IPS-NIHi7 (cell line): ENCODE measurements around the gene TTC39B.
"Not testable (repeated sequence)": the region's sequence is repeated elsewhere in the genome, so short reads cannot be mapped to it uniquely, and the experiment has no call there.

ENCODE experiments used
- DNase-seq: peaks from one replicate; pipeline ENCODE4 v3.0.0; 2012; ENCODE audit warnings: mixed read lengths; ENCODE audit errors: extremely low spot score

Gene TTC39B

DNA sequence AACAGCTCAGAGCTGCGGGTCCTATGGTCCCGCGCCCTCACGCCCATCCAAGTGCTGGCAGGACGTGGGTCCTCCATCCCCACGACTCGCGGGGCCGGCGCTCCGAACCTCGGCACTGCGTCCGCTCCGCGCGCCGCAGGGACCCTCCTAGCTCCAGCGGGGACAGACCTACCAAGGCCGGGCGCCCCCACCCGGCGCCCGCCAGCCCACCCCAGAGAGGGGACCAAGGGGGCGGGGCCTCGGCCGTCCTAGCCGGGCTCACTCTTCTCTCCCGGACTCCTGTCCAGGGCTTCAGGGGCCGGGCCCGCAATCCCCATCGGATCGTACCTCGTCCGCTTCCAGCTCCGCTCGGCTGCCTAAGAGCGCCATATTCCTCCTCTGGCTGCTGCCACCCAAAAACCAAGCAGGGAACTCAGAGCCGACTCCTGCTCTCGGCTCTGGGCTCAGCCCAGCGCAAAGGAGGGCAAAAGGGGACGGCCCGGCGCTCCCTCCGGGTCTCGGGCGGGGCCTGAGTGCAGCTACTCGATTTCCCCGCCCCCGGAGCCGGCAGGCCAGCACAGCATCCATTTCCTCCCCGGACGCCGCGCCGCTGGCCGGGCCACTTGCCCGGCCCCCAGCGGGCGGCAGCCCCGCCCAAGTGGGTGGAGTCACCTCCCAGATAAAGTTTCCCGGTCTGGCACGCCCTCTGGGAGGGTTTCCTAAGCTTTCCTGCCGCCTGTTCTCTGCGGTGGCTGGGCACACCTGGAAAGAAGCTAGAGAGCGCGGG lies at the start of gene TTC39B:
TTC39B (minus strand) TSS at position 460 of the 766 bp plus-strand sequence; CDS start at position 369, 91 bp downstream.
- peak; percentile 96 for DNase-seq

DNA sequence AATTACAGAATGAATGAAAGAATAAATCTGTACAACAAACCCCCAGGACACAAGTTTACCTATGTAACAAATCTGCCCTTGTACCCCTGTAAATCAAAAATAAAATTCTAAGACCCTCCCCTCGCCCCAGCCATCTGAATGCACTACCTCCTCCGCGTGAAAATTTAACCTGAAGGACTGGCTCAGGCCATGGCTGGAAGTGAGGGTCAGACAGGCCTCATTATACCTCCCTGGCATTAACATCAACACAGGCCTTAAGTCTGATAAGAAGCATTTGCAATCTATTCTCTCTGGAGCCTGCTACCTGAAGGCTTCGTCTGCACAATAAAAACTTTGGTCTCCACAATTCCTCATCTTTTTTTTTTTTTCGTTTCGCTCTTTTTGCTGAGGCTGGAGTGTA lies 48.7 kb upstream of the TTC39B start:
- no peak for DNase-seq

DNA sequence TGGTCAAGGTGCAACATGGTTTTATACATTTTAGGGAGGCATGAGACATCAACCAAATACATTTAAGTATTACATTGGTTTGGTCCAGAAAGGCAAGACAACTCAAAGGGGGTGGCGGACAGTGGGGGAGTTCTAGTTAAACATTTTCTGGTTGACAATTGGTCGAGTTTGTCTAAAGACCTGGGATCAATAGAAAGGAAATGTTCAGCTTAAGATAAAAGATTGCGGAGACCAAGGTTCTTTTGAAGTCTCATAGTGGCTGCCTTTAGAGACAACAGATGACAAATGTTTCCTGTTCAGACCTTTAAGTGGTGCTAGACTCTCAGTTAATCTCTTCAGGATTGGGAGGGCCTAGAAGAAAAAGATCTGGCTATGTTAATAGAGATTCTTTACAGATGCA lies 47.7 kb upstream of the TTC39B start:
- no peak for DNase-seq

DNA sequence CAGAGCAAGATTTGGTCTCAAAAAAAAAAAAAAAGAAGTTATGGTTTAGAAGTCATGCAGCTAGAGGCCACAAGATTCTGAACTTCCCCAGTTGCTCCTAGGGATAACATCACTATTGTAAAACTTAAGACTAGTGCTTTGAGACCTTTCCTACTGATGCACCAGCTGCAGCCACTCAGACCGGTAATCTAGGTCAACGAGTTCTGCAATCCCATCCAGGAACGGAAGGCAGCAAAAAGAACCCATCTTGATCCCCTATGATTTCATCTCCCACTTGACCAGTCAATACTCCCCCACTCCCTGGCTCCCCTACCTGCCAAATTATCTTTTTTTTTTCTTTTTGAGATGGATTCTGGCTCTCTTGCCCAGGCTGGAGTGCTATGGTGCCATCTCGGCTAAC lies 46.9 kb upstream of the TTC39B start:
- DNase-seq, result no peak

DNA sequence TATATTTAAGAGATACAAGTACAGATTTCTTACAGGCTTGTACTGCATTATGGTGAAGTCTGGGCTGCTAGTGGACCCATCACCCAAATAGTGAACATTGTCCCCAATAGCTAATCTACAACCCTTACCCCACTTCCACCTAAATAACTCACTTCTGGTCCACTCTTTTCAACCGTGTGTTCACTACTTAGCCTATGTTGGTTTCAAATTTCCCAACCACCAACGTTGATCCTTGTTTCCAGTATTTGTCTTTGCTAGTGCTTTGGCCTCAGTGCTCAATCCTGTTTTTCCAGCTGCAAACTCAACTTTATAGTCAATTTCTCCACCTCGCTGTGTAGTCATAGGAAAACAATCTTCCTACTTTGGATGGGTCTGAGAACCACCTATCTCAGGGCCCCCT lies 45.3 kb upstream of the TTC39B start:
- no peak for DNase-seq

DNA sequence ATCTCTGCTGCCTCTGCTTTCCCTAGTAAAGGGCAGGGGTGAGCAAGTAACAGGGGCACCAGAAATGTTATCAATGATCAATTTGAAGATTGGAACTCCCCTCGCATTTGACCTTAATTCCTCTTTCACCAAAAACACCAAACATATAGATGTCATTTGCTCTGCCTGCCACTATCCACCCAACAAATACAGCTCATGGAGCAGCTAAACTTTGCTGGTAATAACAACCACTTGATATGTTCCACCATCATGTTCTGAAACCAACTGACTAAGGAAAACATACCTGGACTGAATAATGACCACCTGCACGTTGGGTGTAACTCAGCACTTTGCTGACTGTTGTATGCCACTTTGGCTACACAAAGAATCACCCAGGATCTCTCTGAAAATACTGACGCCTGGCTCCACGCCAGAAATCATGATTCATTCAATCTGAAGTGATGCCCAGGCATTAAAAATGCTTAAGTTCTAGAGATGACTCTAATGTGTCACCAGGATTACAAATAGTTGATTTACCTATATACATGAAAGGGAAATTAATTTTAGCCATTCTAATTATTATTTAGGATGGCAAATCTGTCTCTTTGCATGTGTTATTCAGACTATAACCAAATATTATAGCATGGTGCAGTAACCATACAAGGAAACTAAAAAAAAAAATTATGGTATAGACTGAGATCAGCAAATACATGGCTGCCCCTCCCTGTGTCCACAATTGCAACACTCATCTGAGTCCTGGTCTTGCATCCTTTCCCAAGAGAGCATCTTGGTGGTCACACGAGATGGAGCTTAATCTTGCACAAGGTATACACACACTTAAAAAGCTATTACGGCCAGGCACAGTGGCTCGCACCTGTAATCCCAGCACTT lies 43.1 kb upstream of the TTC39B start:
- DNase-seq, result no peak

DNA sequence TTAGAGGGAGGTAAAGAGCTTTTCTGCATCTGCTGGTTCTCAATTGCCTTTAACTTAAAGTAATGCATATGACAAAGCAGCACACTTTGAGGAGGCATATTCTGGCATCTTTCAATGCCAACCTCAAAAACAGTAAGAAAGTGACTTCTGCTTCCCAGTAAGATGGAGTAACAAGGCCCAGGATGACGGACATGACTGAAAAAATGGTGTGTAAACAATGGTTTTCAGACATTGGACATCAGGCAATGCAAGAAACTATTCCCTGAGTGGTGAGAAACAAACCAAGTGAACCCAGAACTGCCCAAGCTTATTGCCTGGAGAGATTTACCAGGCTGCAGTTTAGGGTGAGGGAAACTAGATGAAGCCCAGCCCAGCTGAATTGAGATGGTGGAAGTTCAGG lies 39.8 kb upstream of the TTC39B start:
- DNase-seq, result no peak

DNA sequence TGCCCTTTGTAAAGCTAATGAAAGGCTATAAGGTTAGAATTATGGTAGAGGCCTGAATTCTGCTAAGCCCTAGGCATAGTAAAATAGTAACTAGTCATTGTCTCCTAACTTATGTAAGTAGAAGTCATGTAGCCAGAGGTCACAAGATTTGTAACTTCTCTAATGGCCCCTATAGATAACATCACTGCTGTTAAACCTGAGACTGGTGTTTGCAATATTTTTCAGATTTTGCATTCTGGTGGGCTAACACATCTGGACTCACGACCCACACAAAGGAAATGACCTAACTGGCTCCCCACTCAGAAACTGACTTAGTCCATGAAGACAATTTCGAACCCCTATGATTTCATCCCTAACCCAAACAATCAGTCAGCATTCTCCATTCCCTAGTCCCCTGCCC lies 37.2 kb upstream of the TTC39B start:
- DNase-seq, result no peak

DNA sequence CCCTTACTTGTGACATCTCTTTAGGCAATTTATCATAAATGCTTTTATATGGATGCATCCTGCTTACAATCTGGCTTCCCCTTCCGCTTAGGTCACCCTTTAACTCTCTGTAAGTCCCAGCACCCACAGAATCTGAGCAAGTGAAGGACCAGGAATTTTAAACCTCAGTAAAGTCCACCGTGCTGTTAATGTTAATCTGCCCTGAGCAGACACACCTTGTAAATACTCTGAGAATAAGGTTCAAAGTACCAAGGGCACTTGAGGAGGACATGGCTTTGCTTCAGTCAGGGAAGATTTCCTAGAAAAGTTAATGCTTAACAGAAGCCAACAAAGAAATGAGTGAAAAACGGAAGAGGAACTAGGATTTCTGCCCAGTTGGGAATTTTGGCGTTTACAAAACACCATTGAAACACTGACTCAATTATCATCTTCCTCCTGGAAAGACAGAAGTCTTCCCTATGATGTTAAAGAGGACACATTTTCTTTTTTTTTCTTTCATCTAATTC lies 26.4 kb upstream of the TTC39B start:
- no peak for DNase-seq

DNA sequence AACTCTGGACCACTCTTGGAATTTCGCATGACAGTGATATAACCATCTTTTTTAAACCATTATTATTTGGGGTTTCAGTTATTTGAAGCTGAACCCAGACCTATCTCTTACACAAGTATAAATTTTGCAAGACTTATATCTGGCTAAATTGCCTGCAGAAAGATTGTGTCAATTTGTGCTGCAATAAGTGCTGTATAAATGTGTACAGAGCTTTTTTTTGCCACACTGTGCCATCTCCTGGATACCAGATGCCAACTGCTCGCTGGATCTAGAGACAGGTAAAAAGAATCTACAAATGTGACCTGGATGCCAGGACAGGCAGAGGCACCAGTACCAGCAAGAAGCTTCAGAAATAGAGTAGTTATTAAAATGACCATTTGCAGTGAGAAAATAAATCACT lies 25.9 kb upstream of the TTC39B start:
- DNase-seq, result no peak

DNA sequence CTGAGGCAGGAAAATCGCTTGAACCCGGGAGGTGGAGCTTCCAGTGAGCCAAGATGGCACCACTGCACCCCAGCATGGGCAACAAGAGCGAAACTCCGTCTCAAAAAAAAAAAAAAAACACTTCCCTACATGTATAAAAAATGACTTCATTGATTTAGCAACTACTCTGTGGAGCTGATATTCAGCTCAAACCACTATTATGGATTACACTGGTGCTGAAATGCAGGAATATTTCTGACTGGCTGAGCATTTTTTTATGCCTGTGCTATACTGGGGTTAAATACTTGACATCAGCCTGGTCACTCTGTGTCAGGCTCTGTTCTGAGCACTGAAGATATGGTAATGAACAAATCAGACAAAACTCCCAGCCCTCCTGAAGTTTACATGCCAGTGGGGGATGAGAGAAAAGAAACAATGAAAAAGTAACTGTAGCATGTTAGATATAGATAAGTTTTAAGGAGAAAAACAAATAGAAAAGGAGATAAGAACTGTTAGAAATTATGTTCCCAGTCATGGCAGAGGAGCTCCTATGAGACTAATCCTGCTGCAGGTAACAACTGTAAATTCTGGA lies 22.6 kb upstream of the TTC39B start:
- DNase-seq, result no peak

DNA sequence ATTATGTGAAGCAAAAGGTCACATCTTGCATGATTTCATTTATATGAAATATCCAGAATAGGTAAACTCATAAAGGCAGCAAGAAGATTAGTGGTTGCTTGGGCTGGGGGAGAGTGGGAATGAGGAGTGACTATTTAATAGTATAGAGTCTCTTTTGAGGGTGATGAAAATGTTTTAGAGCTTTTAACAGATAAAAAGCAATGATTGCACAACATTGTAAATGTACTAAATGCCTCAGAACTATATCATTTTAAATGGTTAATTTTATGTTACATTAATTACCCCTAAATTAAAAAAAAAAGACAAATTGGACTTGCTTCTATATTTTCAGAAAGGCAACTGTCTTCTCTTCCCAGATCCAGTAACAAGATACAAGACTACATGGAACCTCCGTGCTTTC lies 21.9 kb upstream of the TTC39B start:
- no peak for DNase-seq

DNA sequence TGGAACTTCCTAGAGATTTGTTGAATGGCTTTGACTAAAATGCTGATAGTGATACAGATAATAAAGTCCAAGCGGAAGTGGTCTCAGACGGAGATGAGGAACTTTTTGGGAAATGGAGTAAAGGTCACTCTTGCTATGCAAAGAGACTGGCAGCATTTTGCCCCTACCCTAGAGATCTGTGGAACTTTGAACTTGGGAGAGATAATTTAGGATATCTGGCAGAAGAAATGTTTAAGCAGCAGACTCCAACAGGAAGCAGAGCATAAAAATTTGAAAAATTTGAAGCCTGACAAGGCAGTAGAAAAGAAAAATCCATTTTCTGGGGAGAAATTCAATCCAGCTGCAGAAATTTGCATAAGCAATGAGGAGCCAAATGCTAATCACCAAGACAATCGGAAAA lies 15.7 kb upstream of the TTC39B start:
- not testable (repeated sequence) for DNase-seq

DNA sequence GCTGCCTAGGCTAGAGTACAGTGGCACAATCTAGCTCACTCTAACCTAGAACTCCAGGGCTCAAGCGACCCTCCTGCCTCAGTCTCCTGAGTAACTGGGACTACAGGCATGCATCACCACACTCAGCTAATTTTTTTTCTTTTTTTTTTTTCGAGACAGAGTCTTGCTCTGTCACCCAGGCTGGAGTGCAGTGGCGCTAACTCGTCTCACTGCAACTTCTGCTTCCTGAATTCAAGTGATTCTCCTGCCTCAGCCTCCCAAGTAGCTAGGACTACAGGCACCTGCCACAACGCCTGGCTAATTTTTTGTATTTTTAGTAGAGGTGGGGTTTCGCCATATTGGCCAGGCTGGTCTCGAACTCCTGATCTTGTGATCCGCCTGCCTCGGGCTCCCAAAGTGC lies 12.6 kb upstream of the TTC39B start:
- not testable (repeated sequence) for DNase-seq

DNA sequence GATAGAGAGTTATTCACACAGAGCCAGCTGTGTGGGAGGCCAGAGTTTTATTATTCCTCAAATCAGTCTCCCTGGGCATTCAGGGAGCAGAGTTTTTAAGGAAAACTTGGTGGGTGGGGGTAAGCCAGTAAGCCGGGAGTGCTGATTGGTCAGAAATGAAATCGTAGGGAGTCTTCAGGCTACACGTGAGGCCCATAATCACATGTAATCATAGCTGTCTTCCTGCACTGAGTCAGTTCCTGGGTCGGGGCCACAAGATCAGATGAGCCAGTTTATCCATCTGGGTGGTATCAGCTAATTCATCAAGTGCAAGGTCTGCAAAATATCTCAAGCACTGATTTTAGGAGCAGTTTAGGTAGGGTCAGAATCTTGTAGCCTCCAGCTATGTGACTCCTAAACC lies 10.8 kb upstream of the TTC39B start:
- DNase-seq, result no peak

DNA sequence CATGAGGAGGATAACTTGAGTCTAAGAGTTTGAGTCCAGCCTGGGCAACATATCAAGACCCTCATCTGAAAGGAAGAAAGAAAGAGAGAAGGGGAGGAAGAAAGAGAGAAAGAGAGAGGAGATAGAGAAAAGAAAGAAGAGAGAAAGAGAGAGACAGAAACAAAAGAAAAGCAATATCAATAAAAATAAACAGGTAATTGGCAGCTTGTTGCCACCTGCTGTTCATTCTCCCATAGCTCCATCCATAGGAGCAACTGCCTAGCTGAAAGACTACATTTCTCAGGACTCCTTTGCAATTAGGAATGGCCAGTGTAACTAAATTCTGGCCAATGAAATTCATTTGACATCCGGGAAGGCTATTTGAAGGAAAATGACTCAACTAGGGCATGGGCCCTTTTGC lies 4.6 kb upstream of the TTC39B start:
- no peak for DNase-seq

DNA sequence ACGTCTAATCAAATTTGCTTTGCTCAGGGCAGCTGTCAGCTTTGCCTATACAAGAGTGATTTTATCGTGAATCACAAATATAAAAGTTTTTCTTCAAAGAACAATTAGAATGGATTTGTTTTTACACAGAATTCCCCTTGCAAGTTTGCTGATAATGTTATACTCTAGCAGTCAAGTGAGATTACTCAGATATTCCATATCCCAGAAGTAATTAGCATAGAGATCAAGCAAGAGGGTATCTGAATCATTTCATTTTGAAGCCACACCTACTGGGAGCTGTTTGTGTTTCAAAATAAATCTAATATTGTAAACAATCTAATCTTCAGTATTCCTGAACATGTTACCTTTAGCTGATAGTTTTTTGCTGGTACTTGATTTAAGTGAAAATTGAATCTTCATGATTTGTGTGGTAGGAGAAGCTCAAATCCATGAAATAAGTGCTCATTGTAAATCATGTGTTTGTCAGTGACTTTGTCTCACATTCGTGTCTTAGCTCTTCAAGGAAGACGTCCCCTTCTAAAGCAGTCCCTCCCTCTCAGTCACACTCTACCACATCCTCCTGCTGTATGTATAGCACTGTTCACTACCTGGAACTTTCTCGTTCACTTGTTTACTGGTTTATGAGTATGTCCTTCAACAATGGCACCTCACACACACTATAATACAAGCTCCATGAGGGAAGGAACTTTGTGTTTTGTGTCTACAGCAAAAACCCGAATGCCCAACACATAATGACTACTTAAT lies 3.3 kb upstream of the TTC39B start:
- no peak for DNase-seq

DNA sequence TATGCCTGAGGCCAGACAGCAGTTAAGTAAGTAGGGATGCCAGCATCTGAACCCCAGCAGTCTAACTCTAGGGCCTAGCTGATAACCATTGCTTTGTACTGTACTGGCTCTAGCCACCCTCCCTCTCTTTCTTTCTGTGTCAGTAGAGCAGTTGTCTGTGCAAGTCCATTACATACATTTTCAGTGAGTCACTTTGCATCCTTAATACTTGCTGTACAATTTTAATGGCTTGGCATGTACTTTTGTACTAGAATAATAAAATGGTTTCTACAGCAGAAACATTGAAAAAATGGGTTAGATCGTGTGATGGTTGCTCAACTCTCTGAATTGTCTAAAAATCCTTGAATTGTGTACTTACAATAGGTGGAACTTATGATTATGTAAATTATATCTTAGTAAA lies 1.5 kb upstream of the TTC39B start:
- no peak for DNase-seq

DNA sequence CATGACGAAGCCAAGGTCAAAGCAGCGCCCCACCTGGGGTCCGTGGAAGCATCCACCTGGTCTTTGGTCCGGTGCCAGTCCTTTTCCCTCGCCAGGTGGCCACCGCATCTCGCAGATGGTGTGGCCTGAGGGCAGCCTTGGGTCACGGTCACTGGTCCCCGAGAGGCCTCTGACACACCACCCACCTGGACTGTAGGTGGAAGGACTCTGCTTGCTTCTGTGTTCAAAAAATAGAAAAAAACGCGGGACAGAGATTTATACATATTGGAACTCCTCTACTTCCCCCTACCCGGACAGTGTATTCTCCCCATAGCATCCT lies 466 bp upstream of the TTC39B start:
- no peak for DNase-seq

DNA sequence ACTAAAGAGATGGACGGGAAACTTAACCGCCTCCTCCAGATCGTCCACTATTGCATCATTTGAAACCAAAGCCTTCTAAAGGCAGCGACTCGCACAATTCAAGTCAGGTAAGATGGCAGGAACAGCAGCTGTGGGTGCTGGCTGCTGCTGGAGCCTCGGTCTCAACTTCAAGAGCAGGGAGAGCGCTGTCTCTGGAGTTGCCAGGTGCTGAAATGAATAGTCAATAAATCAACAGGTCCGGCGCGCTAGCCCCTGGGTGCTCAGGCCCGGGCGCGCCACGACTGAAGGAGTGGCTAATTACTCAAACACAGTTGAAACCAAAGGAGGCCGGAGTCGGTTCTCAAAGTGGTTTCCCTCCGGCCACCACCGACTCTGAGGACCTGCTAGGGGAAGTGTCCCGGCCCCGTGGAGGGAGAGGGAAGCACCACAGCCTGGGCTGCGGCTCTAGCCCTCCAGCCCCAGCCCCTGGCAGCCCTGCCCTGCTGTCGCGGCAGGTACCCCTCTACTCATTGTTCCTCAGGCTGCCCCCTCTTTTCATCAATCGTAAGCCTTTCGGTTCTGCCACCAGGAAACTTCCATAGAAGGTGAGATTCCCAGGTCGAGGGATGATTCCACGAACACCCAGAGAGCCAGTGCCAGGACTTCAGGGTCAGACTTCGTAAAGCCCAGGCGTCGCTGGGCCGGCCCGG lies 804 bp downstream of the TTC39B start:
- peak; percentile 48 for DNase-seq

DNA sequence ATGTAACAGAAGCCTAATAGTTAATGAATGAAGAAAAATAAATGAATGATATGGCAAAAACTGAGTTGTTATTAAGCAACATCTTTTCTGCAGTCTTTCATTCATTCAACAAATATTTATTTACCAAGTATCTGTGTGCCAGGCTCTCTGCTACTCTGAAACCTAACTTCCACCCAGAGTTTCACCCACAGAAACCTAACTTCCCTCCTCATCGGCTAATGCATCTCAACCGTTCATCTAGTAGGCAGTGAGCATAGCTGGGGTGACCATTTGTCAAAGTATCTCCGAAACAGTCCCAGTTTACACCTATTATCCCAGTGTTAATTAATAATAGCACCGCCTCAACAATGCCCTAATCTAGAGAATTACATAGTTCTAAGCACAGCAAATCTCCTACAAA lies 1.5 kb downstream of the TTC39B start:
- DNase-seq, result no peak
